ENCODE measurements around the gene CENPP.

CENPP gene

GRCh38 chr9:92341578-92341977, 15.8 kb downstream of the CENPP start:
- TF ChIP-seq CTCF (conservative IDR thresholded peaks at IDR 0.05; ENCODE audit: low read depth), result no peak
- POLR2A ChIA-PET (ENCODE audit: low non-redundant PET), result no interaction called here
- no peak overlapping the region for H3K27ac ChIP-seq
- DNase-seq (ENCODE audit: low spot score), result no peak
- CTCF ChIA-PET, result interaction anchor here (0.6 kb wide), 1 partner anchor 13 kb away, joined by 3 read pairs; no protein-coding TSS in a partner anchor

- peak; percentile 40 for TF ChIP-seq CTCF (conservative IDR thresholded peaks at IDR 0.05; ENCODE audit: low read depth)
- CTCF ChIA-PET, result interaction anchor here (0.5 to 1.5 kb wide), 7 partner anchors 34 to 761 kb away, joined by 3 to 6 read pairs (median 4); no protein-coding TSS in a partner anchor
- peak; percentile 34 for DNase-seq (ENCODE audit: low spot score)
- H3K27ac ChIP-seq, result no peak overlapping the region
- POLR2A ChIA-PET (ENCODE audit: low non-redundant PET), result no interaction called here
Measured at GRCh38 chr9:92342825-92343488, 17.2 kb downstream of the CENPP start.

GRCh38 chr9:92345582-92345981, 19.8 kb downstream of the CENPP start:
- no peak for DNase-seq (ENCODE audit: low spot score)
- no peak; the same call in 1 of the 2 replicates for TF ChIP-seq CTCF (conservative IDR thresholded peaks at IDR 0.05; ENCODE audit: low read depth)
- POLR2A ChIA-PET (ENCODE audit: low non-redundant PET), result no interaction called here
- H3K27ac ChIP-seq, result no peak overlapping the region
- CTCF ChIA-PET, result no interaction called here

- POLR2A ChIA-PET (ENCODE audit: low non-redundant PET), result no interaction called here
- no peak overlapping the region for H3K27ac ChIP-seq
- CTCF ChIA-PET, result no interaction called here
- no peak for TF ChIP-seq CTCF (conservative IDR thresholded peaks at IDR 0.05; ENCODE audit: low read depth)
- DNase-seq (ENCODE audit: low spot score), result no peak
Measured at GRCh38 chr9:92349771-92350739, 24.3 kb downstream of the CENPP start.

GRCh38 chr9:92350740-92351133, 25.0 kb downstream of the CENPP start:
- DNase-seq (ENCODE audit: low spot score), result no peak
- ChIA-PET POLR2A (ENCODE audit: low non-redundant PET) (no interaction called here), CTCF (interaction anchor here (0.5 kb wide), 1 partner anchor 77 kb away, joined by 3 read pairs; no protein-coding TSS in a partner anchor)
- no peak overlapping the region for H3K27ac ChIP-seq
- no peak for TF ChIP-seq CTCF (conservative IDR thresholded peaks at IDR 0.05; ENCODE audit: low read depth)

- no peak for TF ChIP-seq CTCF (conservative IDR thresholded peaks at IDR 0.05; ENCODE audit: low read depth)
- H3K27ac ChIP-seq, result no peak overlapping the region
- ChIA-PET POLR2A (ENCODE audit: low non-redundant PET) (no interaction called here), CTCF (no interaction called here)
- no peak for DNase-seq (ENCODE audit: low spot score)
Measured at GRCh38 chr9:92353051-92353450, 27.3 kb downstream of the CENPP start.
